WTC11 (cell line): ENCODE measurements around the gene POLE4. TPM values are rescaled to one million over a fixed set of nuclear protein-coding genes. Genes with fewer than 3 reads are reported as not detected.

Experiments used
- ATAC-seq: fragments of 200-7000 bp; cut with Tn5 transposase; 2 replicates; pipeline ENCODE4 v1.10.0; 2021; ENCODE audit warnings: mild to moderate bottlenecking, moderate library complexity
- CTCF ChIA-PET: fragments of 300-600 bp; sonication (Branson Sonifier 250); formaldehyde crosslinking; loops from one replicate; lab custom pipeline; 2021; ENCODE audit warnings: antibody characterized with exemption; lab: Charles Lee
- POLR2A ChIA-PET: fragments of 350-600 bp; sonication (Branson Sonifier 250); formaldehyde crosslinking; loops from one replicate; lab custom pipeline; 2021; ENCODE audit warnings: antibody characterized with exemption; lab: Charles Lee
- DNase-seq: peaks from one replicate; pipeline ENCODE4 v3.0.0; 2021; ENCODE audit warnings: low spot score
- H3K27ac Mint-ChIP-seq: 2 replicates; pipeline ENCODE4 v1.8.0; 2021; ENCODE audit warnings: mixed read lengths
- H3K27me3 Mint-ChIP-seq: 2 replicates; pipeline ENCODE4 v1.8.0; 2021; ENCODE audit warnings: low read depth, mild to moderate bottlenecking, moderate library complexity, mixed read lengths
- H3K36me3 Mint-ChIP-seq: 2 replicates; pipeline ENCODE4 v1.8.0; 2021; ENCODE audit warnings: mixed read lengths
- H3K4me1 Mint-ChIP-seq: 2 replicates; pipeline ENCODE4 v1.8.0; 2022; ENCODE audit warnings: mixed read lengths
- H3K4me3 Mint-ChIP-seq: 2 replicates; pipeline ENCODE4 v1.8.0; 2021; ENCODE audit warnings: mild to moderate bottlenecking, moderate library complexity, mixed read lengths
- H3K9me3 Mint-ChIP-seq: 2 replicates; pipeline ENCODE4 v1.8.0; 2021; ENCODE audit warnings: mixed read lengths
- ATF6 ChIP-seq: sonication (generic); formaldehyde crosslinking; IDR thresholded peaks from 2 replicates; pipeline ENCODE4 v1.8.1; 2023; ENCODE audit warnings: mild to moderate bottlenecking, missing genetic modification reagents
- CDX4 ChIP-seq: fragments of 250-450 bp; sonication (Bioruptor Pico); IDR thresholded peaks from 2 replicates; pipeline ENCODE4 v1.9.0; 2021; ENCODE audit warnings: moderate library complexity, mild to moderate bottlenecking, inconsistent platforms, borderline replicate concordance
- CTCF ChIP-seq: fragments of 200-600 bp; IDR thresholded peaks from 2 replicates; pipeline ENCODE4 v1.8.0; 2022; ENCODE audit warnings: antibody characterized with exemption
- E2F4 ChIP-seq: sonication (generic); formaldehyde crosslinking; IDR thresholded peaks from 2 replicates; pipeline ENCODE4 v1.8.1; 2022; ENCODE audit warnings: low read depth, mild to moderate bottlenecking, moderate library complexity, missing genetic modification reagents, borderline replicate concordance
- ETV6 ChIP-seq: sonication (generic); formaldehyde crosslinking; IDR thresholded peaks from 2 replicates; pipeline ENCODE4 v1.8.1; 2022; ENCODE audit warnings: mild to moderate bottlenecking, missing genetic modification reagents
- GRHL2 ChIP-seq: fragments of 250-450 bp; sonication (Bioruptor Pico); IDR thresholded peaks from 2 replicates; pipeline ENCODE4 v1.8.0; 2022; ENCODE audit warnings: mild to moderate bottlenecking, moderate library complexity; ENCODE audit not compliant: insufficient replicate concordance, severe bottlenecking
- HMGA2 ChIP-seq: fragments of 250-450 bp; sonication (Bioruptor Pico); IDR thresholded peaks from 2 replicates; pipeline ENCODE4 v1.4.0; 2021; ENCODE audit warnings: mild to moderate bottlenecking, moderate library complexity
- IRF2 ChIP-seq: sonication (generic); formaldehyde crosslinking; IDR thresholded peaks from 2 replicates; pipeline ENCODE4 v1.8.0; 2022; ENCODE audit warnings: low read depth, missing genetic modification reagents, borderline replicate concordance
- JAZF1 ChIP-seq: fragments of 250-450 bp; sonication (Bioruptor Pico); IDR thresholded peaks from 2 replicates; pipeline ENCODE4 v1.9.0; 2021; ENCODE audit warnings: moderate library complexity, mild to moderate bottlenecking, inconsistent platforms
- KAT7 ChIP-seq: sonication (generic); formaldehyde crosslinking; IDR thresholded peaks from 2 replicates; pipeline ENCODE4 v1.8.1; 2023; ENCODE audit warnings: missing genetic modification reagents, mild to moderate bottlenecking, borderline replicate concordance
- MXD4 ChIP-seq: fragments of 250-450 bp; sonication (Bioruptor Pico); IDR thresholded peaks from 2 replicates; pipeline ENCODE4 v1.8.0; 2021; ENCODE audit warnings: mild to moderate bottlenecking, moderate library complexity, borderline replicate concordance
- NFATC4 ChIP-seq: fragments of 250-450 bp; sonication (Bioruptor Pico); IDR thresholded peaks from 2 replicates; pipeline ENCODE4 v1.9.0; 2021; ENCODE audit warnings: mild to moderate bottlenecking
- NFYB ChIP-seq: sonication (generic); formaldehyde crosslinking; conservative IDR thresholded peaks from 2 replicates; pipeline ENCODE4 v1.8.0; 2022; ENCODE audit warnings: low read depth, missing genetic modification reagents
- NR2C2 ChIP-seq: sonication (generic); formaldehyde crosslinking; IDR thresholded peaks from 2 replicates; pipeline ENCODE4 v1.8.0; 2022; ENCODE audit warnings: mild to moderate bottlenecking, missing genetic modification reagents
- OVOL2 ChIP-seq: fragments of 250-450 bp; sonication (Bioruptor Pico); IDR thresholded peaks from 2 replicates; pipeline ENCODE4 v1.9.0; 2021; ENCODE audit warnings: mild to moderate bottlenecking, borderline replicate concordance
- PRDM15 ChIP-seq: sonication (generic); formaldehyde crosslinking; IDR thresholded peaks from 2 replicates; pipeline ENCODE4 v1.8.0; 2022; ENCODE audit warnings: missing genetic modification reagents
- SMAD4 ChIP-seq: sonication (generic); formaldehyde crosslinking; IDR thresholded peaks from 2 replicates; pipeline ENCODE4 v1.8.0; 2022; ENCODE audit warnings: mild to moderate bottlenecking, missing genetic modification reagents
- ZBTB43 ChIP-seq: sonication (generic); formaldehyde crosslinking; IDR thresholded peaks from 2 replicates; pipeline ENCODE4 v1.8.1; 2023; ENCODE audit warnings: mild to moderate bottlenecking, missing genetic modification reagents
- ZNF121 ChIP-seq: sonication (generic); formaldehyde crosslinking; IDR thresholded peaks from 2 replicates; pipeline ENCODE4 v1.8.0; 2023; ENCODE audit warnings: missing genetic modification reagents
- total RNA-seq: library from RNA; stranded (reverse); gene quantifications from 3 replicates; pipeline ENCODE4 v1.2.3, GENCODE V29; 2021

POLE4 gene
- total RNA-seq, 1 experiment from 2014 or later: 31.5 TPM

- TF ChIP-seq ATF6 (CRISPR knock-in tag): no peak
- no peak for TF ChIP-seq NR2C2 (CRISPR knock-in tag)
- no peak for TF ChIP-seq GRHL2
- TF ChIP-seq E2F4: no peak
- TF ChIP-seq PRDM15 (CRISPR knock-in tag): no peak
- no peak for TF ChIP-seq ETV6
- no peak for TF ChIP-seq NFATC4
- TF ChIP-seq OVOL2: no peak
- TF ChIP-seq CTCF: no peak
- no peak for TF ChIP-seq MXD4
- no peak for TF ChIP-seq ZNF121
- TF ChIP-seq HMGA2 (CRISPR knock-in tag): no peak
- TF ChIP-seq JAZF1 (CRISPR knock-in tag): no peak
- no peak for TF ChIP-seq SMAD4
- TF ChIP-seq ZBTB43 (CRISPR knock-in tag): no peak
- no peak for TF ChIP-seq IRF2 (CRISPR knock-in tag)
- TF ChIP-seq CDX4 (CRISPR knock-in tag): no peak
- TF ChIP-seq NFYB (CRISPR knock-in tag): no peak
- no peak for TF ChIP-seq KAT7 (CRISPR knock-in tag)
- TF ChIP-seq, all 79 proteins: peak for 0
- DNase-seq: no peak
- H3K36me3 Mint-ChIP-seq: no peaks in the 10 kb centered on the region
- H3K27ac Mint-ChIP-seq: no peak overlapping the region
- H3K9me3 Mint-ChIP-seq: no peaks in the 10 kb centered on the region
- no peak for ATAC-seq
- ChIA-PET POLR2A (interaction anchor here (0.6 to 1.0 kb wide), 2 partner anchors 12 to 38 kb away, joined by 3 read pairs; no protein-coding TSS in a partner anchor), CTCF (interaction anchor here (0.6 kb wide), 1 partner anchor 353 kb away, joined by 5 read pairs; no protein-coding TSS in a partner anchor)
- peaks cover 16% of the 10 kb centered on the region for H3K27me3 Mint-ChIP-seq
- no peaks in the 10 kb centered on the region for H3K4me1 Mint-ChIP-seq
- no peak overlapping the region for H3K4me3 Mint-ChIP-seq
Measured at GRCh38 chr2:74916394-74916793, 42.0 kb upstream of the POLE4 start.
